GM23338 (cell line): ENCODE results near the gene ASPG. TPM values are rescaled to one million over a fixed set of nuclear protein-coding genes. Genes with fewer than 3 reads are reported as not detected.

Source experiments
- ATAC-seq: fragments of 200-7000 bp; cut with Tn5 transposase; 3 replicates; pipeline ENCODE4 v1.9.1; 2020
- DNase-seq: peaks from one replicate; pipeline ENCODE4 v3.0.0-alpha.2; 2015; ENCODE audit warnings: low spot score
- H2AFZ ChIP-seq: fragments of 200-600 bp; sonication (generic); 2 replicates; pipeline ENCODE4 v1.8.0; 2016; ENCODE audit warnings: antibody characterized with exemption, mild to moderate bottlenecking, moderate library complexity
- H3F3A ChIP-seq: fragments of 200-600 bp; sonication (generic); replicated peaks from 2 replicates; pipeline ENCODE4 v1.8.0; 2017; ENCODE audit warnings: antibody characterized with exemption, mixed run types, low read depth
- H3K27ac ChIP-seq: fragments of 200-600 bp; sonication (generic); 2 replicates; pipeline ENCODE4 v1.6.1; 2016; ENCODE audit warnings: low read depth
- H3K27me3 ChIP-seq: fragments of 200-600 bp; sonication (generic); 2 replicates; pipeline ENCODE4 v1.8.0; 2016; ENCODE audit warnings: mild to moderate bottlenecking, mixed run types, moderate library complexity; ENCODE audit not compliant: insufficient read depth
- H3K36me3 ChIP-seq: fragments of 200-600 bp; sonication (generic); 2 replicates; pipeline ENCODE4 v1.8.0; 2016; ENCODE audit warnings: mild to moderate bottlenecking; ENCODE audit not compliant: insufficient read depth
- H3K4me1 ChIP-seq: fragments of 200-600 bp; sonication (generic); 2 replicates; pipeline ENCODE4 v1.8.0; 2016; ENCODE audit warnings: mild to moderate bottlenecking, moderate library complexity; ENCODE audit not compliant: insufficient read depth
- H3K4me2 ChIP-seq: fragments of 200-600 bp; sonication (generic); 2 replicates; pipeline ENCODE4 v1.7.1; 2017; ENCODE audit warnings: mixed run types
- H3K4me3 ChIP-seq: fragments of 200-600 bp; sonication (generic); 2 replicates; pipeline ENCODE4 v1.6.1; 2016; ENCODE audit warnings: mixed run types
- H3K79me2 ChIP-seq: fragments of 200-600 bp; sonication (generic); replicated peaks from 2 replicates; pipeline ENCODE4 v1.8.0; 2017; ENCODE audit warnings: mild to moderate bottlenecking; ENCODE audit not compliant: insufficient read depth
- H3K9me2 ChIP-seq: fragments of 200-600 bp; sonication (generic); 2 replicates; pipeline ENCODE4 v1.8.0; 2017; ENCODE audit not compliant: insufficient read depth
- H4K20me1 ChIP-seq: fragments of 200-600 bp; sonication (generic); replicated peaks from 2 replicates; pipeline ENCODE4 v1.8.0; 2017; ENCODE audit warnings: mild to moderate bottlenecking; ENCODE audit not compliant: insufficient read depth
- H3K27ac Mint-ChIP-seq: 2 replicates; pipeline ENCODE4 v1.8.0; 2020; ENCODE audit warnings: inconsistent platforms, mild to moderate bottlenecking, moderate library complexity, mixed read lengths
- H3K27me3 Mint-ChIP-seq: 3 replicates; pipeline ENCODE4 v1.8.0; 2022; ENCODE audit warnings: low read depth, mild to moderate bottlenecking, moderate library complexity, mixed read lengths, inconsistent platforms; ENCODE audit not compliant: insufficient read depth, poor library complexity
- H3K36me3 Mint-ChIP-seq: 3 replicates; pipeline ENCODE4 v1.8.0; 2021; ENCODE audit warnings: low read depth, mild to moderate bottlenecking, inconsistent platforms, moderate library complexity, mixed read lengths
- H3K4me1 Mint-ChIP-seq: 3 replicates; pipeline ENCODE4 v1.8.0; 2020; ENCODE audit warnings: mild to moderate bottlenecking, inconsistent platforms, mixed read lengths
- H3K4me3 Mint-ChIP-seq: 3 replicates; pipeline ENCODE4 v1.8.0; 2021; ENCODE audit warnings: moderate library complexity, mild to moderate bottlenecking, inconsistent platforms, mixed read lengths
- H3K9me3 Mint-ChIP-seq: 3 replicates; pipeline ENCODE4 v1.8.0; 2020; ENCODE audit warnings: moderate library complexity, mild to moderate bottlenecking, inconsistent platforms, mixed read lengths
- CREB1 ChIP-seq: fragments of 250-450 bp; sonication (Bioruptor Pico); IDR thresholded peaks from 2 replicates; pipeline ENCODE4 v1.5.0; 2020; ENCODE audit warnings: low read depth, mild to moderate bottlenecking, moderate library complexity
- CTCF ChIP-seq, 2 experiments: fragments of 200-600 bp in 1 of 2; sonication (generic) in 1 of 2; conservative IDR thresholded peaks; 2 replicates each; pipeline versions ENCODE4 v1.5.1 to v1.6.1; 2016 to 2017; ENCODE audit warnings: antibody characterized with exemption in 2 of 2, low read depth in 2 of 2, mild to moderate bottlenecking in 2 of 2, moderate library complexity in 1 of 2
- ETS1 ChIP-seq: IDR thresholded peaks from 2 replicates; pipeline ENCODE4 v1.6.1; 2016; ENCODE audit warnings: antibody characterized with exemption
- EZH2 ChIP-seq: fragments of 200-600 bp; sonication (generic); IDR thresholded peaks from one replicate; pipeline ENCODE4 v1.8.0; 2017; ENCODE audit warnings: antibody characterized with exemption, mild to moderate bottlenecking, low read depth; ENCODE audit not compliant: unreplicated experiment
- EZH2phosphoT487 ChIP-seq: fragments of 200-600 bp; sonication (generic); IDR thresholded peaks from one replicate; pipeline ENCODE4 v1.8.1; 2018; ENCODE audit warnings: antibody characterized with exemption; ENCODE audit not compliant: unreplicated experiment
- JUNB ChIP-seq: IDR thresholded peaks from one replicate; pipeline ENCODE4 v1.6.1; 2016; ENCODE audit warnings: antibody characterized with exemption; ENCODE audit not compliant: unreplicated experiment
- NANOG ChIP-seq: IDR thresholded peaks from 2 replicates; pipeline ENCODE4 v1.6.1; 2016; ENCODE audit warnings: antibody characterized with exemption, borderline replicate concordance
- POLR2AphosphoS5 ChIP-seq: IDR thresholded peaks from 2 replicates; pipeline ENCODE4 v1.6.1; 2016; ENCODE audit warnings: antibody characterized with exemption, low read depth
- REST ChIP-seq: IDR thresholded peaks from one replicate; pipeline ENCODE4 v1.6.1; 2018; ENCODE audit warnings: antibody characterized with exemption; ENCODE audit not compliant: unreplicated experiment
- STAT1 ChIP-seq: IDR thresholded peaks from one replicate; pipeline ENCODE4 v1.6.1; 2016; ENCODE audit warnings: antibody characterized with exemption; ENCODE audit not compliant: unreplicated experiment
- ZNF114 ChIP-seq: fragments of 250-450 bp; sonication (Bioruptor Pico); IDR thresholded peaks from 2 replicates; pipeline ENCODE4 v1.5.0; 2020; ENCODE audit warnings: mild to moderate bottlenecking, moderate library complexity
- ZNF331 ChIP-seq: fragments of 250-450 bp; sonication (Bioruptor Pico); IDR thresholded peaks from 2 replicates; pipeline ENCODE4 v1.5.0; 2020; ENCODE audit warnings: low read depth, mild to moderate bottlenecking, moderate library complexity
- ZNF462 ChIP-seq: fragments of 250-450 bp; sonication (Bioruptor Pico); IDR thresholded peaks from 2 replicates; pipeline ENCODE4 v1.5.0; 2020; ENCODE audit warnings: mild to moderate bottlenecking, moderate library complexity
- polyA plus RNA-seq: library from polyadenylated mRNA; unstranded; fragments of >200 nt; fragmentation: Nextera tagmentation; extraction: Ambion mirVana; gene quantifications from 2 replicates; pipeline ENCODE4 v1.2.1, GENCODE V29; 2016
- total RNA-seq: library from RNA; depleted of rRNA; stranded (reverse); fragments of >200 nt; shearing (Covaris generic); gene quantifications from 2 replicates; pipeline ENCODE4 v1.2.3, GENCODE V29; 2014

ASPG gene
- total and polyA plus RNA-seq, 2 experiments from 2014 or later: 0.61 to 6.2 TPM

GRCh38 chr14:104037903-104038302 lies 47.6 kb upstream of the ASPG start:
- Histone ChIP-seq H3K27ac (no peak overlapping the region), H3K4me1 (no peaks in the 10 kb centered on the region), H3K36me3 (no peaks in the 10 kb centered on the region), H4K20me1 (no peaks in the 10 kb centered on the region), H3K9me2 (no peaks in the 10 kb centered on the region), H3K4me3 (no peak overlapping the region), H2AFZ (no peak overlapping the region), H3K79me2 (no peaks in the 10 kb centered on the region), H3K27me3 (no peaks in the 10 kb centered on the region), H3F3A (no peaks in the 10 kb centered on the region), H3K4me2 (no peak overlapping the region)
- DNase-seq (no peak), ATAC-seq (no peak)
- Mint-ChIP-seq H3K36me3 (no peaks in the 10 kb centered on the region), H3K9me3 (no peaks in the 10 kb centered on the region), H3K4me1 (no peaks in the 10 kb centered on the region; the same call in 2 of the 3 replicates), H3K4me3 (no peak overlapping the region), H3K27me3 (peaks cover 9% of the 10 kb centered on the region), H3K27ac (no peak overlapping the region)
- TF ChIP-seq ZNF331 (CRISPR knock-in tag): no peak
- TF ChIP-seq JUNB: no peak
- no peak for TF ChIP-seq EZH2phosphoT487
- no peak for TF ChIP-seq ETS1
- TF ChIP-seq EZH2: no peak
- no peak for TF ChIP-seq POLR2AphosphoS5
- no peak for TF ChIP-seq REST
- no peak for TF ChIP-seq STAT1
- no peak for TF ChIP-seq NANOG
- TF ChIP-seq ZNF114: no peak
- TF ChIP-seq ZNF462: no peak
- no peak for TF ChIP-seq CREB1
- no peak for TF ChIP-seq CTCF (conservative IDR thresholded peaks at IDR 0.05; ENCODE audit: low read depth in 2 of 2)
